Tibial nerve (tissue), 4 donors: ENCODE results near the gene MED1. TPM values are rescaled to one million over a fixed set of nuclear protein-coding genes. Genes with fewer than 3 reads are reported as not detected.
"Not testable (repeated sequence)": the region's sequence is repeated elsewhere in the genome, so short reads cannot be mapped to it uniquely, and the experiment has no call there.

Experiments
- DNase-seq, 2 donors: peaks; one replicate each; pipeline ENCODE4 v3.0.0-alpha.2; 2019; ENCODE audit warnings: low spot score in 2 of 2
- H3K27ac ChIP-seq, 4 donors: fragments of 200-600 bp; sonication (generic) in 3 of 4; one replicate each; pipeline ENCODE4 v1.5.1; 2017 to 2019; ENCODE audit warnings: mild to moderate bottlenecking in 1 of 4
- H3K27me3 ChIP-seq, 2 donors: fragments of 200-600 bp; sonication (generic) in 1 of 2; one replicate each; pipeline versions ENCODE4 v1.5.1 to v1.6.0; 2017 to 2019
- H3K36me3 ChIP-seq, 3 donors: fragments of 200-600 bp; sonication (generic); one replicate each; pipeline ENCODE4 v1.5.1; 2018 to 2019
- H3K4me1 ChIP-seq, 4 donors: fragments of 200-600 bp; sonication (generic) in 3 of 4; one replicate each; pipeline ENCODE4 v1.5.1; 2017 to 2019
- H3K4me3 ChIP-seq, 4 donors: fragments of 200-600 bp; sonication (generic) in 3 of 4; one replicate each; pipeline ENCODE4 v1.5.1; 2017 to 2019; ENCODE audit warnings: mild to moderate bottlenecking in 1 of 4, moderate library complexity in 1 of 4
- H3K9me3 ChIP-seq, 4 donors: fragments of 200-600 bp; sonication (generic) in 3 of 4; one replicate each; pipeline ENCODE4 v1.5.1; 2017 to 2019
- EP300 ChIP-seq, 2 donors: sonication (generic); formaldehyde crosslinking; IDR thresholded peaks; one replicate each; pipeline ENCODE4 v1.6.1; 2017; ENCODE audit warnings: antibody characterized with exemption in 2 of 2, mild to moderate bottlenecking in 1 of 2
- POLR2A ChIP-seq, 2 donors: fragments of 450-650 bp; IDR thresholded peaks; one replicate each; pipeline ENCODE4 v1.6.1; 2017; ENCODE audit warnings: antibody characterized with exemption in 2 of 2, mild to moderate bottlenecking in 2 of 2, moderate library complexity in 2 of 2
- WGBS, 2 donors: methylation state at CpG; one replicate each; pipeline ENCODE4 v1.1.5; 2018; 5-methylcytosine and 5-hydroxymethylcytosine counted together
- total RNA-seq, 4 donors: library from RNA; depleted of rRNA; stranded (reverse); fragments of >200 nt; gene quantifications; one replicate each; pipeline ENCODE4 v1.1.0, GENCODE V29; 2016
- TF ChIP-seq, protein P1 (sequence below), 5 experiments: fragments of 200-600 bp in 3 of 5; fragments of 450-650 bp in 2 of 5; sonication (generic) in 3 of 5; IDR thresholded peaks; one replicate each; pipeline ENCODE4 v1.5.1; 2016 to 2019; ENCODE audit warnings: antibody characterized with exemption in 5 of 5, mild to moderate bottlenecking in 3 of 5, moderate library complexity in 2 of 5

MED1 gene, protein sequence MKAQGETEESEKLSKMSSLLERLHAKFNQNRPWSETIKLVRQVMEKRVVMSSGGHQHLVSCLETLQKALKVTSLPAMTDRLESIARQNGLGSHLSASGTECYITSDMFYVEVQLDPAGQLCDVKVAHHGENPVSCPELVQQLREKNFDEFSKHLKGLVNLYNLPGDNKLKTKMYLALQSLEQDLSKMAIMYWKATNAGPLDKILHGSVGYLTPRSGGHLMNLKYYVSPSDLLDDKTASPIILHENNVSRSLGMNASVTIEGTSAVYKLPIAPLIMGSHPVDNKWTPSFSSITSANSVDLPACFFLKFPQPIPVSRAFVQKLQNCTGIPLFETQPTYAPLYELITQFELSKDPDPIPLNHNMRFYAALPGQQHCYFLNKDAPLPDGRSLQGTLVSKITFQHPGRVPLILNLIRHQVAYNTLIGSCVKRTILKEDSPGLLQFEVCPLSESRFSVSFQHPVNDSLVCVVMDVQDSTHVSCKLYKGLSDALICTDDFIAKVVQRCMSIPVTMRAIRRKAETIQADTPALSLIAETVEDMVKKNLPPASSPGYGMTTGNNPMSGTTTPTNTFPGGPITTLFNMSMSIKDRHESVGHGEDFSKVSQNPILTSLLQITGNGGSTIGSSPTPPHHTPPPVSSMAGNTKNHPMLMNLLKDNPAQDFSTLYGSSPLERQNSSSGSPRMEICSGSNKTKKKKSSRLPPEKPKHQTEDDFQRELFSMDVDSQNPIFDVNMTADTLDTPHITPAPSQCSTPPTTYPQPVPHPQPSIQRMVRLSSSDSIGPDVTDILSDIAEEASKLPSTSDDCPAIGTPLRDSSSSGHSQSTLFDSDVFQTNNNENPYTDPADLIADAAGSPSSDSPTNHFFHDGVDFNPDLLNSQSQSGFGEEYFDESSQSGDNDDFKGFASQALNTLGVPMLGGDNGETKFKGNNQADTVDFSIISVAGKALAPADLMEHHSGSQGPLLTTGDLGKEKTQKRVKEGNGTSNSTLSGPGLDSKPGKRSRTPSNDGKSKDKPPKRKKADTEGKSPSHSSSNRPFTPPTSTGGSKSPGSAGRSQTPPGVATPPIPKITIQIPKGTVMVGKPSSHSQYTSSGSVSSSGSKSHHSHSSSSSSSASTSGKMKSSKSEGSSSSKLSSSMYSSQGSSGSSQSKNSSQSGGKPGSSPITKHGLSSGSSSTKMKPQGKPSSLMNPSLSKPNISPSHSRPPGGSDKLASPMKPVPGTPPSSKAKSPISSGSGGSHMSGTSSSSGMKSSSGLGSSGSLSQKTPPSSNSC (N-terminal part only)
- total RNA-seq, result 10 to 100 TPM; 17.0 to 30.4 (median 27.0) TPM

DNA sequence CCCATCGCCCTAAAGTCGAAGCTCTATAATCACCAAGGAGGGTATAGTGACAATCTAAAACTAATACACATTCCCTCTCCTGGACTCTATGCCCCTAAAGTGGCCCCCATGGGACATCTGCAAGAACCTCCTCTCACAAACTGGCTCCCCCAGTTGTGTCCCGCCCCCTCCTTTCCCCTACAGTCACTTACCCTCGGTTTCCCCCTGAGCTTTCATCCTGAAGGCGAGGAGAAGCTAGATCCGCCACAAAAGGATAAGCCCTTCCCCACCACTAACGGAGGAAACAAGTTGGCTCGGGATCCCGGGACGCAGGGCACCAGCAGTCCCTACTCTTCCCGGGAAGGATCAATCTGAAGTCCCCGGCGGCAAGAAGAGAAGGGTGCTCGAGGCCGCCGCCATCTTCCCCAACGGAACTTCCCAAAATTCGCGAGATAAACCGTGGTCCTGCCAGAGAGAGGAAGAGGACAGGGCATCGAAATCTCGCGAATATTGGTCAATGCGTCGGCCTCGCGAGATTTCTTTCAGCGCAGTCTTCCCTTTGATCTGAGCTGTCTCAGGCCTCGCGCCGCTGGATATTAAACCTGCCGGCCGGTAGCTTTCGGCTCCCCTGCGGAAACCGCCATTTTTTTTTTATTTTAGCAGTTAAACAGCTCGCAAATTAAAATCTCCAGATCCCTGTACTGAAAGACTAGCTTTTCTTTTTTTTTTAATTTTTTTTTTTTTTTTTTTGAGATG lies at the start of gene MED1:
TSS of gene MED1 (minus strand) at position 417 of the 735 bp plus-strand sequence. CDS start at position 216, 201 bp downstream.
- Histone ChIP-seq H3K9me3 (no peaks in the 10 kb centered on the region), H3K36me3 (peaks cover 0 to 30% (median 12%) of the 10 kb centered on the region in 3 donors), H3K4me3 (peak within 1 kb of the TSS; percentile 44 to 84 (median 72)), H3K4me1 (peaks cover 0 to 35% (median 9%) of the 10 kb centered on the region in 4 donors), H3K27me3 (no peaks in the 10 kb centered on the region), H3K27ac (peak within 1 kb of the TSS; percentile 68 to 91 (median 86))
- WGBS, 2 donors, result 0 to 1% methylated on average over 36 to 37 of the region's 37 CpGs
- TF ChIP-seq, protein P1, sequence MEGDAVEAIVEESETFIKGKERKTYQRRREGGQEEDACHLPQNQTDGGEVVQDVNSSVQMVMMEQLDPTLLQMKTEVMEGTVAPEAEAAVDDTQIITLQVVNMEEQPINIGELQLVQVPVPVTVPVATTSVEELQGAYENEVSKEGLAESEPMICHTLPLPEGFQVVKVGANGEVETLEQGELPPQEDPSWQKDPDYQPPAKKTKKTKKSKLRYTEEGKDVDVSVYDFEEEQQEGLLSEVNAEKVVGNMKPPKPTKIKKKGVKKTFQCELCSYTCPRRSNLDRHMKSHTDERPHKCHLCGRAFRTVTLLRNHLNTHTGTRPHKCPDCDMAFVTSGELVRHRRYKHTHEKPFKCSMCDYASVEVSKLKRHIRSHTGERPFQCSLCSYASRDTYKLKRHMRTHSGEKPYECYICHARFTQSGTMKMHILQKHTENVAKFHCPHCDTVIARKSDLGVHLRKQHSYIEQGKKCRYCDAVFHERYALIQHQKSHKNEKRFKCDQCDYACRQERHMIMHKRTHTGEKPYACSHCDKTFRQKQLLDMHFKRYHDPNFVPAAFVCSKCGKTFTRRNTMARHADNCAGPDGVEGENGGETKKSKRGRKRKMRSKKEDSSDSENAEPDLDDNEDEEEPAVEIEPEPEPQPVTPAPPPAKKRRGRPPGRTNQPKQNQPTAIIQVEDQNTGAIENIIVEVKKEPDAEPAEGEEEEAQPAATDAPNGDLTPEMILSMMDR (IDR thresholded peaks at IDR 0.05), result no peak
- peak in 1 of 2 donors; percentile 56 for TF ChIP-seq POLR2A (IDR thresholded peaks at IDR 0.05)
- peak in 1 of 2 donors; percentile 85 for TF ChIP-seq EP300 (IDR thresholded peaks at IDR 0.05)
- peak; percentile 87 to 93 for DNase-seq

DNA sequence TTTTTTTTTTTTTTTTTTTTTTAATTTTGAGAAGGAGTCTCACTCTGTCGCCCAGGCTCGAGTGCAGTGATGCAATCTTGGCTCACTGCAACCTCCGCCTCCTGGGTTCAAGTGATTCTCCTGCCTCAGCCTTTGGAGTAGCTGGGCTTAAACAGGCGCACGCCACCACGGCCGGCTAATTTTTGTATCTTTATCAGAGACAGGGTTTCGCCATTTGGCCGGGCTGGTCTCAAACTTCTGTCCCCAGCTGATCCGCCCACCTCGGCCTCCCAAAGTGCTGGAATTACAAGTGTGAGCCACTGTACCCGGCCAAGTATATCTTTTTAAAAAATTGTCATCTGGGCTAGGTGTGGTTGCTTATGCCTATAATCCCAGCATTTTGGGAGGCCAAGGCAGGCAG lies 45.9 kb upstream of the MED1 start:
- peaks cover 2 to 95% (median 31%) of the 10 kb centered on the region in 3 donors for H3K36me3 ChIP-seq
- H3K4me1 ChIP-seq, H3K27ac ChIP-seq, H3K9me3 ChIP-seq, H3K4me3 ChIP-seq, H3K27me3 ChIP-seq, DNase-seq: not testable (repeated sequence)
- WGBS, 2 donors, result 91 to 92% methylated on average over 12 of the region's 12 CpGs

DNA sequence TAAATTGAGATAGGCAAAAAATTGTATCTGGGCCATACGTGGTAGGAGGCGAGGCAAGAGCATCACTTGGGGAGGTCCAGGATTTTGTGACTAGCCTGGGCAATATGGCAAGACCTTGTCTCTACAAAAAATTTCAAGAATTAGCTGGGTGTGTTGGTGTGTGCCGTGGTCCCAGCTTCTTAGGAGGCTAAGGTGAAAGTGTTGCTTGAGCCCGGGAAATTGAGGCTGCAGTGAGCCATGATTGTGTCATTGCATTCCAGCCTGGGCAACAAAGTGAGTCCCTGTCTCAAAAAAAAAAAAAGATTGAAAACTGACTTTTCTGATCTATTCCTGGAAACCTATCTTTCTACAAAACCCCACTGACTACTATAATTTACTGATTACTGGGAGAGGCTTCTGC lies 36.9 kb upstream of the MED1 start:
- no peak for TF ChIP-seq EP300 (IDR thresholded peaks at IDR 0.05)
- no peak for TF ChIP-seq POLR2A (IDR thresholded peaks at IDR 0.05)
- TF ChIP-seq, protein P1 (IDR thresholded peaks at IDR 0.05), result no peak
- Histone ChIP-seq H3K4me1 (no peaks in the 10 kb centered on the region), H3K4me3 (no peak overlapping the region), H3K36me3 (peaks cover 0 to 36% (median 12%) of the 10 kb centered on the region in 3 donors), H3K27ac (no peak overlapping the region), H3K27me3 (no peaks in the 10 kb centered on the region), H3K9me3 (no peaks in the 10 kb centered on the region)
- WGBS, 2 donors, result 75 to 85% methylated on average over 4 of the region's 4 CpGs
- DNase-seq, result no peak

DNA sequence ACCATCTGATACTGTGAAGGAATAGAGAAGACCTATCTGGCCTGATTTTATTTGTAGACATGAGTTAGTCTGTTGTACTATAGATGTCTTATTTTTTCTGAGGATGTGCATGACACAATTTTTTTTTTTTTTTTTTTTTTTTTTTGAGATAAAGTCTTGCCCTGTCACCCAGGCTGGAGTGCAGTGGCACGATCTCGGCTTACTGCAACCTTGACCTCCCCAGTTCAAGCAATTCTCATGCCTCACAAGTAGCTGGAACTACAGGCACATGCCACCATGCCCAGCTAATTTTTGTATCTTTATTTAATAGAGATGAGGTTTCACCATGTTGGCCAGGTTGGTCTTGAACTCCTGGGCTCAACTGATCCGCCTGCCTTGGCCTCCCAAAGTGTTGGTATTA lies 36.4 kb upstream of the MED1 start:
- H3K9me3 ChIP-seq, H3K4me3 ChIP-seq, DNase-seq, H3K4me1 ChIP-seq, H3K27ac ChIP-seq, H3K27me3 ChIP-seq: not testable (repeated sequence)
- peaks cover 0 to 32% (median 12%) of the 10 kb centered on the region in 3 donors for H3K36me3 ChIP-seq
- WGBS, 2 donors, result 90 to 95% methylated on average over 3 of the region's 3 CpGs

DNA sequence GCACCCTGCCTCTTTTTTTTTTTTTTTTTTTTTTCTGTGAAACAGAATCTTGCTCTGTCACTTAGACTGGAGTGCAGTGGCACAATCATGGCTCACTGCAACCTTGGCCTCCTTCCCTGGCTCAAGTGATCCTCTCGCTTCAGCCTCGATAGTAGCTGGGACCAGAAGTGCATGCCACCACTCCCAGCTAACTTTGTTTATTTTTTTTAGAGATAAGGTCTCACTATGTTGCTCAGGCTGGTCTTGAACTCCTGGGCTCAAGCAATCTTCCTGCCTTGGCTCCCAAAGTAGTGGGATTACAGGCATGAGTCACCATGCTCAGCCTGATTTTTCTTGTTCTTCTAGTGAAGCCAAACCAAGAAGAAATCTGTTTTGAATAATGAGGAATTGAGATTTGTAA lies 35.2 kb upstream of the MED1 start:
- H3K4me3 ChIP-seq, result no peak overlapping the region
- no peaks in the 10 kb centered on the region for H3K9me3 ChIP-seq
- H3K36me3 ChIP-seq, result peaks cover 0 to 19% (median 8%) of the 10 kb centered on the region in 3 donors
- TF ChIP-seq, protein P1 (IDR thresholded peaks at IDR 0.05), result no peak
- TF ChIP-seq POLR2A (IDR thresholded peaks at IDR 0.05) (no peak), EP300 (IDR thresholded peaks at IDR 0.05) (no peak)
- no peaks in the 10 kb centered on the region for H3K27me3 ChIP-seq
- no peak overlapping the region for H3K27ac ChIP-seq
- WGBS, 2 donors, result 75 to 84% methylated on average over 2 of the region's 2 CpGs
- no peak for DNase-seq
- H3K4me1 ChIP-seq, result no peaks in the 10 kb centered on the region
